ENCODE results near the gene GPC5.

Gene GPC5

DNA sequence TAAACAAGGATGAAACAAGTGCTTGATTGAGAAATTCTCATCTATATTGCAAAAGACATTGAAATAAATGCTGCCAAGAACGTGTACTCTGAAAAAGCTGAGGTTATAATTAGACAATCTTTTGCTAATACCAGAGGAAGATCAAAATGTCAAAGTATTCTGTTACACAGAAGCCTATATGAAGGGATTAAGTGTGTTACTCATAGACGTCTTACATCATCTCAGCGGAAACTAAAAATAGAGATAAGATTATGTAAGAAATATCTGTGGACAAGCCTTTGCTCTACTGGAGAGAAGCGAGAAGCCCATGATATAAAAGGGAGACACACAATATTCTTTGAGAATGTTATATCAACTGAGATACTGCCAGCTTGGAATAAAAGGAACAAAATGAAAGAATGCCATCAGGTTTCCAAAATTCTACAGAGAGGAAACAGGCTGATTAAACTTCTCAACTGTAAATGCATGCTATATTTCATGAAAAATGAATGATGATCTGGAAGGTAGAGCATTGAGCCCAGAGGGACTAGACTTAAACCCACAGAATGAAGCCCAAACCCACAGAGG is 699.0 kb downstream of the GPC5 start:
- DNase-seq, result no peak

- no peak for DNase-seq
These were observed 703.4 kb downstream of the GPC5 start for GRCh38 chr13:92101801-92102200.

- DNase-seq, result no peak
These were observed 705.3 kb downstream of the GPC5 start for GRCh38 chr13:92103689-92104153.

GRCh38 chr13:92122186-92122853 is 723.9 kb downstream of the GPC5 start:
- DNase-seq, result no peak

DNA sequence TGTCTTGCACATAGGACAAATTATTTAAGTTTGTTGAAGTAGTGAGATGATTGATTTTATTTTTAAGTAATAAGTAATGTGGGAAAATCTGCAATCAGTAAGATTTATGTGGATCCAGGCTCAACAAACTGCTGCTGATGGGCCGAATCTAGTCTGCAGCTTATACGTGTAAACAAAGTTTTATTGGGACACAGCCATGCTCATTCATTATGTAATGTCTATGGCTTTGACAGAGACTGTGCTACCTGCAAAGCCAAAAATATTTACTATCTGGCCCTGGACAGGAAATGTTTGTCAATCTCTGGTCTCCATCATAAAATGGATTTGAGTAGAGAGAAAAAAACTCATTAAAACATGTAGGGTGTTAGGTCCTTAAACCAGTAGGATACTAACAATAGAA is 728.0 kb downstream of the GPC5 start:
- no peak for DNase-seq

DNA sequence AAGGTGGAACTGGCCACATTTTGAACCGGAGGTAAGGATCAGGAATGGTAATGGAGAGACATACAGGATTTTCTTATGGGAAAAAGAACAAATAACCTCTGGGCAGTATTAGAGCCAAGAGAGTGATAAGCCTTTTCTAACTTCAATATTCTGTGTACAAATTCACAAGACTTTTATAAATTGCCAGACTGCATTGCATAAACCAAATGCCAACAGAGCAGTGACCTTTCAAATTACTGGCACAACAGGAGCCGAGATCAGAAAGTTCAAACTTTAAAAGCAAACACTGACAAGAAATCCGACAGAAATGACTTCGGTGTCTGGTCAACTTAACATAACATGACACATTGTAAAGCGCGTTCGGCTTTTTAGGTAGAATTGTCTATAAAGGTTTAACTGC is 737.1 kb downstream of the GPC5 start:
- no peak for DNase-seq

- no peak for DNase-seq
These were observed 738.2 kb downstream of the GPC5 start for GRCh38 chr13:92136449-92137155.

DNA sequence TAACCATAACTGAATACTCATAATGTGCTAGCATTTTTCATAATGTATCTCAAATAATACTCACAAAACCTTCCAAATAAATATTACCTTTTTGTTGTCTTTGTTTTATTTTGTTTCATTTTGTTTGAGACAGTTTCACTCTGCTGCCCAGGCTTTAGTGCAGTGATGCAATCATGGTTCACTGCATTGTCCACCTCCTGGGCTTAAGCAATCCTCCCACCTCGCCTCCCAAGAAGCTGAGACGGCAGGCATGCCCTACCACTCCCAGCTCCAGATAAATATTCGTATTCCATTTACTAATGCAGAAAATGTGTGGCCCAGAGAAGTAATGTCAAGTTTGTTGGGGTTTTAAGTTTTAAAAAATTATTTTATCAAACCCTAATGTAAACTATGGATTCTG is 739.1 kb downstream of the GPC5 start:
- no peak for DNase-seq

DNA sequence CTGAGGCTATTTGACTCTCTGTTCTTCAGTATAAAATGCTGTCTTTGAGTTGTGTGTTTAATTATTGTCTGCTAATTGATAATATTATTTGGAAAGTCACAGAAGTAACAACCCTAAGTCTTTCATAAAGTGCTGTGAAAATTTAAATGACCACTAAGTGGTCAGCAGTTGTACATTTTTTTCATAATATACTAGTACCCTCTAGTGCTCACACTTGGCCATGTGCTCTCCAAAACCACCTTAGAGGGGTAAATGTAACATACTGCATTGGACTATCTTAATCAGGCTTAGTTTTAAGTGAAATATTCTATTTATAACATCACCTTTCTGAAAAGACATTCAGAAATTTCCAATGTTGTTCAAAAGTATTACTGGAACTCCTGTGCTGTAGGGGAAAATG is 745.3 kb downstream of the GPC5 start:
- DNase-seq, result no peak

GRCh38 chr13:92150606-92151005 is 752.2 kb downstream of the GPC5 start:
- no peak for DNase-seq

DNA sequence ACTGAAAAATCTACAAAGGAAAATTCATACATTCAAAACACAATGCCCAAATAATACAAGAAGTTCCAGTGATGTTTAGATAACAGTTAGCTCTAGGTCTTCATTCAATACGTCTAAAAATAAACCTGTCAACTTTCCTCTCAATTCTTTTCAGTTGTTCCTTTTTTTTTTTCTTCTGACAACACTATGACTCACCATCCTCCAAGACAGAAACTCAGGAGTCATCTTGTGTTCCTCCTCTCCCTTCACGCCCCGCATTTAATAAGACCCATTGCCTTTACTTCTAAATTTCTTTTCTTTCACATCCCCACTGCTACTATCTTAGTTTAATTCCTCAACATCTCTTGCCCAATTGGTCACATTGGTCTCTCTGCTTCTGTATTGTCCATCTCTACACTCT is 759.9 kb downstream of the GPC5 start:
- DNase-seq, result no peak

- no peak for DNase-seq
These were observed 766.4 kb downstream of the GPC5 start for GRCh38 chr13:92164822-92165221.

- DNase-seq, result no peak
These were observed 773.8 kb downstream of the GPC5 start for GRCh38 chr13:92172191-92172590.

DNA sequence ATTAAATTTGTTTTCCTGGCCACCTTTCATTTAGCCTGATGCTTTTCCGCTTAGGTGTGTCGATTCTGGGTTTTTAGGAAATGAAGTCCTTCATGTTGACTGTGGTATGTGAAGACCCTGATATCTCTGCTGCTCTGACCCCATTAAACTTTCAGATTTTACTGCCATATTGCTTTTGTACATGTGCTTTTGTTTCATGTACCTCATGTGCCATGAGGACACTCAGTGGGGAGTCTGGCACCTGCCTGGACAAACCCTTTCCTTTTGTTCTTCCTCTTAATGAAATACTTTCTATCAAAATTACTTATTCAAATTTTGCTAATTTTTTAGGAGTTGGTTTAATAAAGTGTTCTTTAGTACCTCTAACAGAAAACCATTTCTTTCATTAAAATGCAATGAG is 774.8 kb downstream of the GPC5 start:
- DNase-seq, result no peak

- DNase-seq, result no peak
These were observed 776.9 kb downstream of the GPC5 start for GRCh38 chr13:92175330-92175729.

- DNase-seq, result no peak
These were observed 779.5 kb downstream of the GPC5 start for GRCh38 chr13:92177966-92178365.

DNA sequence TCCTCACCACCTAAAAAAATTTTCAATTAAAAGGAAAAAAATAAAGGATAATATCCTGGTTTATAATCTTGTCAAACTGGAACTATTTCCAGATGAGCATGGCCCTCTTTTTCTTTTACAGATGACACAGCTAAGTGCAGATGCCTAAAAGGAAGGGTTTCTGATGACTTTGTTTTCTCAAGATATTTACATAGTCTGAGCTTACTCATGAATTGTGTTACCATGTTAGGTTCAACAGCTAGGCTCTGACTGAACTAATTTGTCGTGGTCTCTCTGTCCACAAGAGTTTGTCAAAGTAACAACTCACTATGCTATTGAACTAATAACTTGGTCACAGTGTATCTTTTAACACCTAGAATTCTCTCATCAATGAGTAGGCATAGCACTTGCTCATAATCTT is 780.8 kb downstream of the GPC5 start:
- no peak for DNase-seq

- no peak for DNase-seq
These were observed 789.1 kb downstream of the GPC5 start for GRCh38 chr13:92187378-92187989.

DNA sequence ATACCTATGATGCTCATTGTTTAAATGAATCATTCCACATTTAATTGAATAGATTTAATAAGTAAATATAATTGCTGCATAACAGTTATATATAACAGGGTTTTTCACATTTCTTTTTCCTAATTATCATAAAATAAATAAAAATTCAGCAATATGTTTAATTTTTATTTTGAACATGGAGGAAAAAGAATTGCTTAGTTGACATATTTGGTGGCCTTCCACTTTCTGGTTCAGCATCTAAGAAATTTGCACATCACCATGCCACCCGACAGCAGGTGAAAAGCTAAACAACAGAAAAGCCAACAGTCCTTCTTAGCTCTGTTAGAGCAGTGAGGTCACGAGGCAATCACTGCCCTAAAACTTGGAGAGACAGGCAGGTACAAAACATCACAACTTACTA is 790.2 kb downstream of the GPC5 start:
- DNase-seq, result no peak

DNA sequence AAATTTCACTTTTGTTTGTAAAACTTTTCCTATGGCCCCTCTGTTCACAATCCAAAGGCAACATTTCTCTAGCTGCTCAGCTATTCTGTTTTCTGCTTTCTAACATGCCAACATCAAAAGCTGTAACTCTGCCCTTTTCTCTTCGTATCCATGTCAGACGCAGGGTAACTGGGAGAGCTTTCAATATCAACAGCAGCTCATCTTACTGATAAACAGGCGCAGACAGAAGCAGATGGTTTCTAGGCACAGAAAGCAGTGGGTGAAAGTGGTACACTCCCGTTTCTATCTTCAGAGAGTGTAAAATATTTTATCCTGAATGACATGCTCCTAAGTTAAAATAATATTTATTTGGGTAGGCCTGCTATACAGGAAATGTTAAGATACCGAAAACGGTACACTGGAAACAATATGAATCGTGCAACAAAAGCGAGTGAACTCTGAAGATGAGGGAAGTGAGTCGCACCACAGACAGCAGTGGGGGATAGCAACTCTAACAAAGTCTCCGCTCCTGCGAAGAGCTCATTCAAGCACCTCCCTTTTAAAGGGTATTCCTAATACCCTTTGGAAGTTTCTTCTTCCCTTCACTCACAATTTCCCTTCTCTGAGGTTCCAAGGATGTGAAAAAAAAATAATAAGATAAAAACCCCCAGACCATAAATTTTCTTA is 798.3 kb downstream of the GPC5 start:
- no peak for DNase-seq

DNA sequence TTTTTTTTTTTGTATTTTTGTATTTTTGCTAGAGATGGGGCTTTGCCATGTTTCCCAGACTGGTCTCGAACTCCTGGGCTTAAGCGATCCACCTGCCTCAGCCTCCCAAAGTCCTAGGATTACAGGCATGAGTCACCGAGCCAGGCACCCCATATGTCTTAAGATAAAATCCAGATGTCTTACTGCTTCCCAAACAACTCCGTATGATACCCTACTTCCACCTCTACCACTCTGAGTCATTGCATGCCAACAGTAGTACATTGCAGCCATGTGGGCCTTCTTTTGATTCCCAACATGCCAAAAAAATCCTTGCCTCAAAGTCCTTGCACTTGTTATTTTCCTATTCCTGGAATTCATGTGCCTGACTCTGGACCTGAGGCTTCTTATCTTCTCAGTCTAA is 799.2 kb downstream of the GPC5 start:
- no peak for DNase-seq

DNA sequence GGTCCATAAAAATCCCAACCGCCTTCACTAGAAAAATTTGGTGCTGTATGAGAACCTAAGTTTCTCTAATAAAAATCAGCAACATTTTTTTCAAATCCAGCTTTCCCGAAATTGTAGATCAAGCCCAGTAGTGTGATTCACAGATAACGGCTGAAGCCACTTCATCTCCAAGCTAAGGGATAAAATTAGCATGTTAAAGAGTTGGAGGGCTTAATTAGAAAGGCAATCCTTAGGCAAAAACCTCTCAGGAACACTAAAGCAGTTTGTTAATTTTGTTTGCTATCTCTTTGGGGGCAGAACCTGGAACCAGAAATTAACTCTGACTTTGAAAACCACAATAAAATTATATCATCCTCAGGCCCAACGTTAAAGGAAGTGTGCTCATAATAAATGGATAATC is 820.2 kb downstream of the GPC5 start:
- no peak for DNase-seq

DNA sequence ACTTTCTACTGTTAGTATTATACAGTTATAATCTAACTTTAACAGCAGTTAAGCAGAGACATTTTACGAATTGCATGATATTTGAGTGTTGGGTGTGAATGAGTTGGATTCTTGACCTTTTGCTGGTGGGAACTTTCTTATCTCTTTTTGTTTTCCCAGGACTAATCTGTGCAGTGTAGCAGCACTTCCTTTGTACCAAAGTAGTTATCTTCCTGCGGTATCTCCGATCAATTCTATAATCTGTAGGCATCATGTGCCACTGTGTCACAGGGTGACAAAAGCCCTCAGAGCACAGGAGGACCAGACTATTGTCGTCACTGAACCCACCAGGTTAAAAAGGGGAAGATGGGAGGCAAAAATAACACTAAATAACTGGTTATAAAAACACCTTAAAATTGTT is 823.5 kb downstream of the GPC5 start:
- DNase-seq, result no peak
